Ishikawa (cell line): ENCODE results near the gene ACTN3.

ENCODE experiments used
- CEBPB ChIP-seq: IDR thresholded peaks from 2 replicates; pipeline ENCODE4 v1.6.1; 2012
- CREB1 ChIP-seq: IDR thresholded peaks from 2 replicates; pipeline ENCODE4 v1.6.1; 2012; ENCODE audit warnings: low read depth
- EGR1 ChIP-seq: IDR thresholded peaks from 2 replicates; pipeline ENCODE4 v1.6.1; 2012
- EP300 ChIP-seq: IDR thresholded peaks from 2 replicates; pipeline ENCODE4 v1.6.1; 2012; ENCODE audit warnings: borderline replicate concordance
- FOXM1 ChIP-seq: IDR thresholded peaks from 2 replicates; pipeline ENCODE4 v1.6.1; 2012; ENCODE audit warnings: low read depth, borderline replicate concordance
- NFIC ChIP-seq: IDR thresholded peaks from 2 replicates; pipeline ENCODE4 v1.6.1; 2012
- RAD21 ChIP-seq: IDR thresholded peaks from 2 replicates; pipeline ENCODE4 v1.6.1; 2012; ENCODE audit warnings: low read depth
- TAF1 ChIP-seq: IDR thresholded peaks from 2 replicates; pipeline ENCODE4 v1.6.1; 2012; ENCODE audit warnings: low read depth, mild to moderate bottlenecking
- TCF12 ChIP-seq: IDR thresholded peaks from 2 replicates; pipeline ENCODE4 v1.6.1; 2012; ENCODE audit warnings: low read depth
- TEAD4 ChIP-seq: IDR thresholded peaks from 2 replicates; pipeline ENCODE4 v1.6.1; 2012
- YY1 ChIP-seq: IDR thresholded peaks from 2 replicates; pipeline ENCODE4 v1.6.1; 2012; ENCODE audit warnings: low read depth
- ZBTB7A ChIP-seq: IDR thresholded peaks from 2 replicates; pipeline ENCODE4 v1.6.1; 2012; ENCODE audit warnings: low read depth
- TF ChIP-seq, protein P1 (sequence below): IDR thresholded peaks from 2 replicates; pipeline ENCODE4 v1.6.1; 2012; ENCODE audit warnings: low read depth, mild to moderate bottlenecking
- TF ChIP-seq, protein P2 (sequence below): IDR thresholded peaks from 2 replicates; pipeline ENCODE4 v1.6.1; 2012
- TF ChIP-seq, protein P3 (sequence below): IDR thresholded peaks from 2 replicates; pipeline ENCODE4 v1.6.1; 2012

ACTN3 gene

DNA sequence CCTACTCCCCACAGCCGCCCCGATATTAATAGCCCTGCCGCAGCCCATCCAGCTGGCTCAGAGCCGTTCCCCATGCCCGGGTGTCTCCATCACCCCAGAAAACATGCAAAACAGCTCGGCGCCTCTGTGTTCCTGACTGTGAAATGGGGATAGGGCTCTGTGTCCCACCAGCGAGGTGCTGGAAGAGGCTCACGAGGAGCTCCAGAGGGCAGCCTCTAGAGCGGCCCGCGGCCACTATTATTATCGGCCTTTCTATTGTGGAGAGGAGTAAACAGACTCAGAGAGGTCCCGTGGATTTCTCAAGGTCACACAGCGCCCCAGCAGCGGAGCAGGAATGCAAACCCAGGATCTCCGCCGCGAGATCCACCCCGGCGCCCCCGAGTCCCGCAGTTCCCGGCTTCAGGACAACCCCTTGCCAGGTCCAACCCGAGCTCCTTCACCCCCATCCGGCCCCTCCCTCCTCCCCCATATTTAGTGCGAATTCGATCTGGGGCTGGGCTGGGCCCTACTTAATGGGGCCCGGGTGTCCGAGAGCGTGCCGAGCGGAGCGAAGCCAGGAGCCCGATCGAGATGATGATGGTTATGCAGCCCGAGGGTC lies at the start of gene ACTN3:
TSS of gene ACTN3 (plus strand) at position 536 of the 598 bp plus-strand sequence. CDS start at position 571, 35 bp downstream.
- TF ChIP-seq YY1: 0 out of 2 replicates have a peak, but pooled peaks have one; percentile 10
- TF ChIP-seq TAF1: no peak

DNA sequence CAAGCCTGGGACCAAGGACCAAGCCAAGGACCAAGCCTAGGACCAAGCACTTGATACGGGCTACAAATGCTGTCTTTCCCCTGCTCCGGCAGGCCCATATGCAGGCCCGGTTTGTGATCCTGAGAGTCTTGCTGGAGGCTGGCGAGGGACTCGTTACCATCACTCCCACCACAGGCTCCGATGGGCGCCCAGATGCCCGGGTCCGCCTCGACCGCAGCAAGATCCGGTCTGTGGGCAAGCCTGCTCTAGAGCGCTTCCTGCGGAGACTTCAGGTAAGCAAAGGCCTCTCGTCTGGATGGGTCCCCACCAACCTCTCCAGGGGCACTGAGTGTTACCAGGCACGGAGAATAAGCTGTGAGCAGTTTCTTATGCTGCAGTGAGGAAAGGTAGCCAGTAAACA lies 49.5 kb upstream of the ACTN3 start:
- no peak for TF ChIP-seq EGR1
- no peak for TF ChIP-seq TAF1
- no peak for TF ChIP-seq FOXM1

DNA sequence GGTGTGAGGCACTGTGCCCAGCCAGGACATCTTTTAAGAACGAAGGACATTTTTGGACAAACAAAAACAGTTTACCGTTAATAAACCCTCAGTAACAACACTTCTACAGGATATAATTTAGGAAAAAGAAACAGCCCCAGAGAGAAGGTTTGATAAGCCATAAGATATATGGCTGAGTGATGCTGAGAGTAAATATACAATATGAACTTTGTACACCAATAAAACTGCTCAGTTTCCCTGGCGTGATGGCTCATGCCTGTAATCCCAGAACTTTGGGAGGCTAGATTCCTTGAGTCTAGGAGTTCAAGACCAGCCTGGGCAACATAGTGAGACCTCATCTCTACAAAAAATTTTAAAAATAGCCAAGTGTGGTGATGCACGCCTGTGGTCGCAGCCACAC lies 48.2 kb upstream of the ACTN3 start:
- no peak for TF ChIP-seq TEAD4
- no peak for TF ChIP-seq NFIC
- TF ChIP-seq RAD21: no peak
- no peak for TF ChIP-seq EGR1
- TF ChIP-seq, protein P1, sequence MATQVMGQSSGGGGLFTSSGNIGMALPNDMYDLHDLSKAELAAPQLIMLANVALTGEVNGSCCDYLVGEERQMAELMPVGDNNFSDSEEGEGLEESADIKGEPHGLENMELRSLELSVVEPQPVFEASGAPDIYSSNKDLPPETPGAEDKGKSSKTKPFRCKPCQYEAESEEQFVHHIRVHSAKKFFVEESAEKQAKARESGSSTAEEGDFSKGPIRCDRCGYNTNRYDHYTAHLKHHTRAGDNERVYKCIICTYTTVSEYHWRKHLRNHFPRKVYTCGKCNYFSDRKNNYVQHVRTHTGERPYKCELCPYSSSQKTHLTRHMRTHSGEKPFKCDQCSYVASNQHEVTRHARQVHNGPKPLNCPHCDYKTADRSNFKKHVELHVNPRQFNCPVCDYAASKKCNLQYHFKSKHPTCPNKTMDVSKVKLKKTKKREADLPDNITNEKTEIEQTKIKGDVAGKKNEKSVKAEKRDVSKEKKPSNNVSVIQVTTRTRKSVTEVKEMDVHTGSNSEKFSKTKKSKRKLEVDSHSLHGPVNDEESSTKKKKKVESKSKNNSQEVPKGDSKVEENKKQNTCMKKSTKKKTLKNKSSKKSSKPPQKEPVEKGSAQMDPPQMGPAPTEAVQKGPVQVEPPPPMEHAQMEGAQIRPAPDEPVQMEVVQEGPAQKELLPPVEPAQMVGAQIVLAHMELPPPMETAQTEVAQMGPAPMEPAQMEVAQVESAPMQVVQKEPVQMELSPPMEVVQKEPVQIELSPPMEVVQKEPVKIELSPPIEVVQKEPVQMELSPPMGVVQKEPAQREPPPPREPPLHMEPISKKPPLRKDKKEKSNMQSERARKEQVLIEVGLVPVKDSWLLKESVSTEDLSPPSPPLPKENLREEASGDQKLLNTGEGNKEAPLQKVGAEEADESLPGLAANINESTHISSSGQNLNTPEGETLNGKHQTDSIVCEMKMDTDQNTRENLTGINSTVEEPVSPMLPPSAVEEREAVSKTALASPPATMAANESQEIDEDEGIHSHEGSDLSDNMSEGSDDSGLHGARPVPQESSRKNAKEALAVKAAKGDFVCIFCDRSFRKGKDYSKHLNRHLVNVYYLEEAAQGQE: no peak
- no peak for TF ChIP-seq TCF12
- TF ChIP-seq, protein P2, sequence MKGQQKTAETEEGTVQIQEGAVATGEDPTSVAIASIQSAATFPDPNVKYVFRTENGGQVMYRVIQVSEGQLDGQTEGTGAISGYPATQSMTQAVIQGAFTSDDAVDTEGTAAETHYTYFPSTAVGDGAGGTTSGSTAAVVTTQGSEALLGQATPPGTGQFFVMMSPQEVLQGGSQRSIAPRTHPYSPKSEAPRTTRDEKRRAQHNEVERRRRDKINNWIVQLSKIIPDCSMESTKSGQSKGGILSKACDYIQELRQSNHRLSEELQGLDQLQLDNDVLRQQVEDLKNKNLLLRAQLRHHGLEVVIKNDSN: no peak
- TF ChIP-seq, protein P3, sequence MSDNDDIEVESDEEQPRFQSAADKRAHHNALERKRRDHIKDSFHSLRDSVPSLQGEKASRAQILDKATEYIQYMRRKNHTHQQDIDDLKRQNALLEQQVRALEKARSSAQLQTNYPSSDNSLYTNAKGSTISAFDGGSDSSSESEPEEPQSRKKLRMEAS: no peak
- TF ChIP-seq EP300: no peak
- TF ChIP-seq CEBPB: no peak
- no peak for TF ChIP-seq ZBTB7A
- TF ChIP-seq CREB1: no peak

DNA sequence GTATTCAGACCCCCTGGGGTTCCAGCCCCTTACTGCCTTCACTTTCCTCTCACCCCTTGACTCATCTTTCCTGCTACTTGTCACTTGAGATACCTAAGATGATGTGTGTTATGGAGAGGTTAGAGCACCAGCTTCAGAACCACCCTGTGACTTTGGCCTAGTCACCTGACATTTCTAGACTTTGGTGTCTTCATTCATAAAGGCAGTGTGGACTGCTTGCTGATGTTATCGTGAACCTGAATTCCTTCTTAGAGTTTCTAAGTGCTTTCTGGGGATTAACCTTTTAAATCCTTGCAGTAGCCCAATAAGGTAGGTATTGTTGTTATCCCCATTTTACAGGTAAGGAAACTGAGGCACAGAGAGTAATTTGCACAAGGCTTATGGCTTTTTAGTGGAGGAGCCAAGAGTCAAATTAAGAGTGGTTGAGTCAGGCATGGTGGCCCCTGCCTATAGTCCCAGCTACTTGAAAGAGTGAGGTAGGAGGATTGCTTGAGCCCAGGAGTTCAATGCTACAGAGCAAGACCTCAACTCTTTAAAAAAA lies 41.4 kb upstream of the ACTN3 start:
- no peak for TF ChIP-seq TEAD4
- no peak for TF ChIP-seq NFIC
- no peak for TF ChIP-seq YY1
- no peak for TF ChIP-seq CEBPB
- no peak for TF ChIP-seq ZBTB7A
- no peak for TF ChIP-seq TAF1
- TF ChIP-seq, protein P2: no peak
- no peak for TF ChIP-seq EGR1
- no peak for TF ChIP-seq RAD21
- TF ChIP-seq CREB1: no peak
- TF ChIP-seq, protein P1: no peak
- TF ChIP-seq TCF12: no peak
- TF ChIP-seq, protein P3: no peak
- no peak for TF ChIP-seq FOXM1
- no peak for TF ChIP-seq EP300

DNA sequence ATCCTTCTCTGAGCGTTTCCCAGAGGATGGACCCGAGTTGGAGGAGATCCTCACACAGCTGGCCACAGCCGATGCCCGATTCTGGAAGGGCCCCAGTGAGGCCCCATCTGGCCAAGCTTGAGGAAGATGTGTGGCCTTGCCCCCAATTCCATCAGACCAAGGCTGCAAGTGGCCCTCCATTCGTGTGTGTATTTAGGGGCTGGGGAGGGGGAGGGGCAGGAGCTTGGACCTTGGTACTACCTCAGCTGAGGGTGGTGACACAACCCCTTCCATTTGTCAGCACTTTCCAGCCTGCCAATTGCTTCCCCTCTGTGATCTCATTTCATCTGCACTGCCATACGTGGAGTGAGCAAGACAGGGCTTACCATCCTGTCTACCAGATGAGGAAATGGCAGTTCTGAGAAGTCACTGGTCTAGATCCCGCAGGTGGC lies 37.6 kb upstream of the ACTN3 start:
- no peak for TF ChIP-seq NFIC
- TF ChIP-seq, protein P1: no peak
- TF ChIP-seq RAD21: no peak
- no peak for TF ChIP-seq EGR1
- TF ChIP-seq, protein P3: no peak
- TF ChIP-seq EP300: no peak
- no peak for TF ChIP-seq FOXM1
- no peak for TF ChIP-seq TAF1
- no peak for TF ChIP-seq TCF12
- no peak for TF ChIP-seq CREB1
- TF ChIP-seq ZBTB7A: no peak
- TF ChIP-seq TEAD4: no peak
- TF ChIP-seq, protein P2: no peak
- no peak for TF ChIP-seq YY1
- TF ChIP-seq CEBPB: no peak
